ENCODE data around the gene TOX2.

The TOX2 gene

DNA sequence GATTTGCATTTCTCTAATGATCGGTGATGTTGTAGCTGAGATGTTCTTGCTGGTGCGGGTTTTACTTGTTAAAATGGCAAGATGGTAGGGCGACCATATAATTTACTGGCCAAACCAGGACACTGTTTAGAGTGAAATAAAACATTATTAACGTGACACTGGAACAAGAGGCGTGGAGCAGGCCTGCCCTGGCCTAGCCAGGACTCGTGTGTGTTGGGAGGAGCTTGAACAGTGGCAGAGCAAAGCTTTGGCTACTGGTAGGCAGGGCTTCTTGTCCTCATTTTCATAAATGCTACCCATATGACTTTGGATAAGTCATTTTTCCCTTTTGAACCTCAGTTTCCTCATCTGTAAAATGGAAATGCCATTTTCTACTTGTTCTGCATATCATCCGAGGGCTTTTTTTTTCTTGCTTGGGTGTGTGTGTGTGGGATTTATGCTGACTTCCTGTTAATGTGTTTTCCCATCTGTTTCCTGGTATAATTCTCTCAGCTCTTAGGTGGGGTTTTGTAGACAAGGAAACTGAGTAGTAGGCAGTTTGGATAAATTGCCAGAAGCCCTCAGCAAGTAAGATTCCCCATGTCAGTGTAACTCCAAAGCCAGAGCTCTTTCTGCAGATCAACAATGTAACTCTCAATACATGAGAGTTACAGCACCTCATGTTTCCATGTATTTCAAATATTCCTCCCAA lies 81.7 kb downstream of the TOX2 start:
- no peaks in the 10 kb centered on the region for H3K36me3 ChIP-seq (ENCODE audit: control insufficient read depth, insufficient read depth, low read length)
- no peak for TF ChIP-seq CTCF (IDR thresholded peaks at IDR 0.05; ENCODE audit: insufficient read depth, low read length, poor library complexity, severe bottlenecking)

GRCh38 chr20:43999848-44000247 lies 85.2 kb downstream of the TOX2 start:
- Histone ChIP-seq H3K27me3 (replicated peaks; ENCODE audit: control insufficient read depth, insufficient read depth, low read length) (no peaks in the 10 kb centered on the region), H3K4me3 (replicated peaks; ENCODE audit: low read depth, low read length) (no peak overlapping the region), H3K36me3 (ENCODE audit: control insufficient read depth, insufficient read depth, low read length) (no peaks in the 10 kb centered on the region)
- no peak for TF ChIP-seq CTCF (IDR thresholded peaks at IDR 0.05; ENCODE audit: insufficient read depth, low read length, poor library complexity, severe bottlenecking)
- DNase-seq (ENCODE audit: extremely low read depth, insufficient read length): no peak

More for the DNA sequence above, 81.7 kb downstream of the TOX2 start:
- Histone ChIP-seq H3K4me3 (replicated peaks; ENCODE audit: low read depth, low read length) (no peak overlapping the region), H3K27me3 (replicated peaks; ENCODE audit: control insufficient read depth, insufficient read depth, low read length) (no peaks in the 10 kb centered on the region)
- no peak for DNase-seq (ENCODE audit: extremely low read depth, insufficient read length)

GRCh38 chr20:44001667-44002596 lies 87.3 kb downstream of the TOX2 start:
- H3K36me3 ChIP-seq (ENCODE audit: control insufficient read depth, insufficient read depth, low read length): no peaks in the 10 kb centered on the region
- DNase-seq (ENCODE audit: extremely low read depth, insufficient read length): peak; percentile 49
- H3K27me3 ChIP-seq (replicated peaks; ENCODE audit: control insufficient read depth, insufficient read depth, low read length): no peaks in the 10 kb centered on the region
- TF ChIP-seq CTCF (IDR thresholded peaks at IDR 0.05; ENCODE audit: insufficient read depth, low read length, poor library complexity, severe bottlenecking): no peak
- H3K4me3 ChIP-seq (replicated peaks; ENCODE audit: low read depth, low read length): no peak overlapping the region

DNA sequence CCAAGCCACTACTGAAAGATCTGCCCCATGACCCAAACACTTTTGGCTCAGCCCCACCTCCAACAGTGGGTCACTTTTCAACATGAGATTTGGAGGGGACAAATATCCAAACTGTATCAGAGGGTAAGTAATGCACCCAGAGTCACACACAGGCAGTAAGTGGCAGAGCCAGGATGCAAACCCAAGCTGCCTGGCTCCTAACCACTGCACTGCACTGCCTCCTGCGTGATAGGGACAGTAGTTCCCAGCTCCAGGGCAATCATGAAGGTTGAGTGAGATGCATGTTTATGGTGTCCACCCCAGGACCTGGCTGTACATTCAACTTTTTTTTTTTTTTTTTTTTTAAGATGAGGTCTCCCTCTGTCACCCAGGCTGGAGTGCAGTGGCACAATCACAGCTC lies 88.2 kb downstream of the TOX2 start:
- no peak for TF ChIP-seq CTCF (IDR thresholded peaks at IDR 0.05; ENCODE audit: insufficient read depth, low read length, poor library complexity, severe bottlenecking)
- no peak overlapping the region for H3K4me3 ChIP-seq (replicated peaks; ENCODE audit: low read depth, low read length)
- H3K36me3 ChIP-seq (ENCODE audit: control insufficient read depth, insufficient read depth, low read length): no peaks in the 10 kb centered on the region
- H3K27me3 ChIP-seq (replicated peaks; ENCODE audit: control insufficient read depth, insufficient read depth, low read length): no peaks in the 10 kb centered on the region
- DNase-seq (ENCODE audit: extremely low read depth, insufficient read length): no peak

- TF ChIP-seq CTCF (IDR thresholded peaks at IDR 0.05; ENCODE audit: insufficient read depth, low read length, poor library complexity, severe bottlenecking): no peak
- DNase-seq (ENCODE audit: extremely low read depth, insufficient read length): no peak
- Histone ChIP-seq H3K36me3 (ENCODE audit: control insufficient read depth, insufficient read depth, low read length) (no peaks in the 10 kb centered on the region), H3K4me3 (replicated peaks; ENCODE audit: low read depth, low read length) (no peak overlapping the region), H3K27me3 (replicated peaks; ENCODE audit: control insufficient read depth, insufficient read depth, low read length) (no peaks in the 10 kb centered on the region)
Measured at GRCh38 chr20:44003609-44004008, 89.0 kb downstream of the TOX2 start.
